ENCODE results near the gene TRIM51. TPM values are rescaled to one million over a fixed set of nuclear protein-coding genes. Genes with fewer than 3 reads are reported as not detected.
"Not testable (repeated sequence)": the region's sequence is repeated elsewhere in the genome, so short reads cannot be mapped to it uniquely, and the experiment has no call there.

Gene TRIM51, protein sequence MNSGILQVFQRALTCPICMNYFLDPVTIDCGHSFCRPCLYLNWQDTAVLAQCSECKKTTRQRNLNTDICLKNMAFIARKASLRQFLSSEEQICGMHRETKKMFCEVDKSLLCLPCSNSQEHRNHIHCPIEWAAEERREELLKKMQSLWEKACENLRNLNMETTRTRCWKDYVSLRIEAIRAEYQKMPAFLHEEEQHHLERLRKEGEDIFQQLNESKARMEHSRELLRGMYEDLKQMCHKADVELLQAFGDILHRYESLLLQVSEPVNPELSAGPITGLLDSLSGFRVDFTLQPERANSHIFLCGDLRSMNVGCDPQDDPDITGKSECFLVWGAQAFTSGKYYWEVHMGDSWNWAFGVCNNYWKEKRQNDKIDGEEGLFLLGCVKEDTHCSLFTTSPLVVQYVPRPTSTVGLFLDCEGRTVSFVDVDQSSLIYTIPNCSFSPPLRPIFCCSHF
- total RNA-seq: not detected

DNA sequence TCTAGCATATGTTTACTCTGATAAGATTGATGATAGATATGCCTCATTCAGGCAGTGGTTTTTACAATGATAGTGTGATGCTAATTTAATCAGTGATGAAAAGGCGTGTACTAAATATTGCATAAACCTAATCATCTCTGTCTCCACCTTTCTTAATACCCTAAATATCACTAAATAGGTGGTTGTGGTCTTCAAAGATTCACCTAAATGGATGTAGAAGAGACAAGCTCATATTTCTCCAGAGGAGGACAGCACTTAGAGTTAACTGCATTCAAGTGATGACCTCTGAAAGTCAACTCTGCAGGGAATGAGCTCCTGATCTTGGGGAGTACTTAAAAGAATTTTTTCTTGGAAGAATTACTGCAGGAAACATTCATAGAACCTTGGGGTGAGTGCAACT, at the start of gene TRIM51:
Gene TRIM51 (plus strand): TSS at position 301 of the 400 bp plus-strand sequence. CDS start 2,132 bp downstream, outside the sequence.
- DNase-seq; H3K9me3 Mint-ChIP-seq; H3K36me3 Mint-ChIP-seq; H3K27me3 Mint-ChIP-seq; ATAC-seq (ENCODE audit: low read depth); H3K4me1 Mint-ChIP-seq; H3K27ac Mint-ChIP-seq; POLR2A ChIA-PET; H3K4me3 Mint-ChIP-seq: not testable (repeated sequence)

DNA sequence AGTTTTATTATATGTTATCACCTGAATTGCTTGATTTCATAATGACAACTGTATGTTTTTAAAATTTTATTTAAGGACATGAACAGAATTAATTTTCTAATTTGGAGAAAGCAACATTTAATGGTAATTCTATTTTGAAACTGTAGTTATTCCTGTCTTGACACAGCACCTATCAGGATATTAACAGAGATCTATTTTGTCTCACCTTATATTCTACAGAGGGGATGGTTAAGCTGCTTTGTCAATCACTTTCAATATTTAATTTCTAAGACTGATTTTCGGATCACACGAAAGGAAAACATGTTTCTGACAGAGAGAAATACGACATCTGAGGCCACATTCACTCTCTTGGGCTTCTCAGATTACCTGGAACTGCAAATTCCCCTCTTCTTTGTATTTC, 44.6 kb upstream of the TRIM51 start, which contains the start of gene OR5D16:
Gene OR5D16 (plus strand): TSS at position 301 of the 400 bp plus-strand sequence. CDS start 0 bp downstream, at position 301.
- POLR2A ChIA-PET: no interaction called here
- no peak for DNase-seq
- Mint-ChIP-seq H3K27ac (no peak within 1 kb of the TSS), H3K4me3 (no peak within 1 kb of the TSS), H3K27me3 (no peaks in the 10 kb centered on the region), H3K4me1 (no peaks in the 10 kb centered on the region), H3K36me3 (no peaks in the 10 kb centered on the region), H3K9me3 (peaks cover 11% of the 10 kb centered on the region)
- ATAC-seq (ENCODE audit: low read depth): no peak

DNA sequence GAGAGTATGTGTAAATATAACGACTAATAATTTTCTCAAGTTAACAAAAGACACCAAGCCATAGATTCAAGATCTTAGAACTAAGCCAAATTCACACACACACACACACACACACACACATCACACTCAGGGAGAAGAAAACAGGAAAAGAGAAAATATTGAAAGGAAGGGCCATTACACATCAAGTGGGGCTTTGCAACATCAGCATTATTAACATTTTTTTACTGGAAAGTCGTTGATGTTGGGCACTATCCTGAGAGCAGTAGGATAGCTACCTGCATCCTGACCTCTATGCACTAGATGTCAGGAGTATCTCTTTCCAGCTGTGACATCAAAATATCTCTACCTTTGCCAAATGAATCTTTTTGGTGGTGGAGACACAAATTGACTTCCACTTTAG, 35.6 kb upstream of the TRIM51 start:
- POLR2A ChIA-PET: no interaction called here
- H3K9me3 Mint-ChIP-seq: peaks cover 1% of the 10 kb centered on the region
- H3K4me1 Mint-ChIP-seq: no peaks in the 10 kb centered on the region
- DNase-seq (no peak), ATAC-seq (ENCODE audit: low read depth) (no peak)
- no peak overlapping the region for H3K27ac Mint-ChIP-seq
- no peaks in the 10 kb centered on the region for H3K36me3 Mint-ChIP-seq
- no peaks in the 10 kb centered on the region for H3K27me3 Mint-ChIP-seq
- no peak overlapping the region for H3K4me3 Mint-ChIP-seq

DNA sequence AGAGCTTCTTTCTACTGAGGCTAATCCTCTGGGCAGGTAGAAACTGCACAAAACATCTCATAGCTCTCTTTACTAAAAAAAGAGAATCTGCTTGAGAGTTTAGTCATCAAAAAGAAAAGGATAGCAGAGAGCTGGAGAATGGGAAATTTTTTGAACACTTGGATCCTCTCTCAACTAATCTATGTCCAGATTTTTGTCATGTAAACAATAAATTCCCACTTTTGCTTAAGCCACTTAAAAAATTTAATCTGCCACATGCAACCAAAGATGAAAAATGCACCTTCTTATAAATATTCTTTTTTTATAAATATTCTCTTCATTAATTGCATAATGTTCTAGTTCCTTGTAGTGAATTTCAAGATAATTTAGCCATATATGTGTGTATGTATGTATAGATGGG, 34.1 kb upstream of the TRIM51 start:
- no peaks in the 10 kb centered on the region for H3K36me3 Mint-ChIP-seq
- no peaks in the 10 kb centered on the region for H3K27me3 Mint-ChIP-seq
- no peak for ATAC-seq (ENCODE audit: low read depth)
- no peak overlapping the region for H3K27ac Mint-ChIP-seq
- peaks cover 1% of the 10 kb centered on the region for H3K9me3 Mint-ChIP-seq
- no peaks in the 10 kb centered on the region for H3K4me1 Mint-ChIP-seq
- POLR2A ChIA-PET: no interaction called here
- DNase-seq: no peak
- H3K4me3 Mint-ChIP-seq: no peak overlapping the region

DNA sequence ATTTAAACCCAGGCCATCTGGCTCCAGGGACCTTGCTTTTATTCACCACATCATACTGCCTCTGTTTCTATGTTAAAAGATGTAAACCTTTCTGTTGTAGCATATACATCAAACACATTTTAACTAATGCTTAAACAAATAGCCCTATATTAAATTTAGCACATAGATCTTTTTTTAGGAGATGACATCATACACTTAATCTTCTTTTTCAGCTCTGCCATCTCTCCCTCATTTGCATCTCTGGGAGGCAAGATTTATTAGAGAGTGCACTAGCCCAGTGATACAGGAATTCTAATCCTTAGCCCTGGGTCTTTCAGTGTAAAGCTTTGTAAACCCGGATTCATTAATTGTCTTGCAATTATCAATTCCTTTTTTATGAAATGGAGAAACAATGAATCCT, 31.0 kb upstream of the TRIM51 start:
- POLR2A ChIA-PET: no interaction called here
- peaks cover 3% of the 10 kb centered on the region for H3K9me3 Mint-ChIP-seq
- no peaks in the 10 kb centered on the region for H3K4me1 Mint-ChIP-seq
- ATAC-seq (ENCODE audit: low read depth) (no peak), DNase-seq (no peak)
- H3K27ac Mint-ChIP-seq: no peak overlapping the region
- H3K27me3 Mint-ChIP-seq: no peaks in the 10 kb centered on the region
- no peaks in the 10 kb centered on the region for H3K36me3 Mint-ChIP-seq
- no peak overlapping the region for H3K4me3 Mint-ChIP-seq

DNA sequence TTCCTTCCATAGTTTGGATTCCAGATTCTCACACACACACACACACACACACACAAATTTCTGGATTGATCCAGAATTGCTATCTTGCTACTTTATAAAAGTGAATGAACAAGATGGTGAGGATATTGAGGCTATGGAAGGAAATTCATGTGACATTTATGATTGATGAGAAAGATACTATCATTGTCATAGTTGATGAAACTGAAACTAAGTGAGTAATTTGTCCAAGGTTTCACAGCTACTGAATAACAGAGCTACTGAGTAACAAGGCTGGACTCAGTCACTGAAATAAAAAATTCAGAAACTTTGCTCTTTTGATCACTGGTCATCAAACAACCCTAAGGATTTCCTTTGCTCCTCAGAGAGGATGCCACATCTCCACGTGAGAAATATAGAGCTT, 28.4 kb upstream of the TRIM51 start:
- ATAC-seq (ENCODE audit: low read depth) (no peak), DNase-seq (no peak)
- POLR2A ChIA-PET: no interaction called here
- Mint-ChIP-seq H3K4me1 (no peaks in the 10 kb centered on the region), H3K27me3 (no peaks in the 10 kb centered on the region), H3K36me3 (no peaks in the 10 kb centered on the region), H3K4me3 (no peak overlapping the region), H3K27ac (no peak overlapping the region), H3K9me3 (peaks cover 5% of the 10 kb centered on the region)

DNA sequence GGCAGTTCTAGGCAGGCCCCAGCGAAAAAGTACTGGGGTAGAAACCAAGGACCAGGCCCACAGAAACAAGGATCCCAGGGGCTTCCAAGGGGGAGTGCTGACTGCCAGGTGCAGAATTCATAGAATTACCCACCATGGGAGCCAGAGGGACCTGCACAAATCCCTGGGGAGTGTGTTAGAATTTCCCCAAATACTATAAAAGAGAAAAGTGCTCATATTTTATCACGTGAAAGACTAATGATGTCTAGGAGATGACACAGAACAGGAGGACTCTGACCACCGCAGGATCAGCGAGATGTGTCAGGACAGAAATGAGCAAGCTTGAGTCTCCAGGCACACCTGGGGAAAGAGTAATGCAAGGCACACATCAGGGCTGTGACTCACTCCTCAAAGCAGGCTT, 15.7 kb upstream of the TRIM51 start:
- DNase-seq; H3K27ac Mint-ChIP-seq; H3K9me3 Mint-ChIP-seq; POLR2A ChIA-PET; H3K4me3 Mint-ChIP-seq; H3K27me3 Mint-ChIP-seq; H3K36me3 Mint-ChIP-seq; ATAC-seq (ENCODE audit: low read depth); H3K4me1 Mint-ChIP-seq: not testable (repeated sequence)

DNA sequence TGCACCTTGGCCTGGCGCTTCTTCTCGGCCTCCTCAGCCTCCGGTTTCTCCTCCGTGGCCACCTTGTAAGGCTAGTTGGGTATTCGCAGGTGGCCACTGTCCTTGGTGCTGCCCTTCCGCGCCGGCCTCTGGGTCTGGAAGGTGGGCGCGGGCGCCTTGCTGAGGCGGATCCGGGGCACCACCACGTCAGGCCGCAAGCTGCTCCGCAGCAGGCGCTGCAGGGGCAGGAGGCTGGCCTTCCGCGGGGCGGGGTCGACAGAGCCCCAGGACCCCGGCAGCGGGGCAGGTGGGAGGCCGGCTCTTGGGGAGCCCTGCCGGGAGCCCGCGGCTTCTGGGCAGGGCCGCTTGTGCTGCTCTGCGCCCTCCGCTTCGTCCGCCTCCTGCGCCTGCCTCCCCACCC, 10.4 kb upstream of the TRIM51 start:
- H3K27me3 Mint-ChIP-seq; H3K4me1 Mint-ChIP-seq; H3K9me3 Mint-ChIP-seq; DNase-seq; H3K4me3 Mint-ChIP-seq; H3K27ac Mint-ChIP-seq; ATAC-seq (ENCODE audit: low read depth); POLR2A ChIA-PET; H3K36me3 Mint-ChIP-seq: not testable (repeated sequence)

DNA sequence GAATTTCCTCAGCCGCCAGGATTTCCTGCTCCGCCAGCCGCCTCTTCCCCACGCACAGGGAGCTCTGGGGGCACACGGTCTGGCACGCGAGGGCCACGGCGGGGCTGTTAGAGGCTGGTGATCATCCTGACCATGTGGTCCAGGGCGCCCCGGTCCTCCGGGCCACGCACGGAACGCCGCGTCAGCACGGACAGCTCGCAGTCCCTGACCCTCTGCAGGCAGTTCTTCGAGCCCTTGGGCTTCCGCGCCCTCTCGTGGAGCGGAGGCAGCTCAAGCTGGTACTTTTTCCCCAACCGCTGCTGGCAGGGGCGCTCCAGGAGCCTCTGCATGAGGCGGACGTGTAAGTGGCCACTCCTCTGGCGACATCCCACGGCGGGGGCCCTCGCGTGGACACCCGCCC, 10.0 kb upstream of the TRIM51 start:
- H3K27ac Mint-ChIP-seq; DNase-seq; POLR2A ChIA-PET; H3K36me3 Mint-ChIP-seq; H3K9me3 Mint-ChIP-seq; H3K27me3 Mint-ChIP-seq; ATAC-seq (ENCODE audit: low read depth); H3K4me1 Mint-ChIP-seq; H3K4me3 Mint-ChIP-seq: not testable (repeated sequence)

DNA sequence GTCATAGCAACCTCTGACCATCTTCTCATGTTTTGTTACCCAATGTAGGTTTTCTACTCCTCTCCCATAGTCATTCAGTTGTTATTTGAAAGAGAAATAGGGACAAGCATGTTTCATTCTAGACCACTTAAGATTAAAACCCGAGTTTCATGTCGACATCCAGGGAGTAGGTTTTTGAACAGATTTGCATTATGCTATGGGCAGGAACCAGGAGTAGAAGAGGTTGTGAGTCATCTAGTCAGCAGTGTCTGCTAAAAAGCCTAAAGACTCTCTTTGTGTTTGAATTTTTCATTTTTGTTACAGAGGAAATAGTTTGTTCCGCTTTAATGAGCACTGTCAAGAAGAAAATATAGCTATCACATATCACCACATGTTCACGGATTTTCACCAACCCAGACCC, 1.9 kb downstream of the TRIM51 start:
- H3K36me3 Mint-ChIP-seq; ATAC-seq (ENCODE audit: low read depth); POLR2A ChIA-PET; H3K27ac Mint-ChIP-seq; DNase-seq; H3K4me1 Mint-ChIP-seq; H3K9me3 Mint-ChIP-seq; H3K27me3 Mint-ChIP-seq; H3K4me3 Mint-ChIP-seq: not testable (repeated sequence)

DNA sequence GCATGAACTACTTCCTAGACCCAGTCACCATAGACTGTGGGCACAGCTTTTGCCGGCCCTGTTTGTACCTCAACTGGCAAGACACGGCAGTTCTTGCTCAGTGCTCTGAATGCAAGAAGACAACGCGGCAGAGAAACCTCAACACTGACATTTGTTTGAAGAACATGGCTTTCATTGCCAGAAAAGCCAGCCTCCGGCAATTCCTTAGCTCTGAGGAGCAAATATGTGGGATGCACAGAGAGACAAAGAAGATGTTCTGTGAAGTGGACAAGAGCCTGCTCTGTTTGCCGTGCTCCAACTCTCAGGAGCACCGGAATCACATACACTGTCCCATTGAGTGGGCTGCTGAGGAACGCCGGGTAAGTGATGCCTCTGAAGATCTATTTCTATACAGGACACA, 2.4 kb downstream of the TRIM51 start:
- H3K9me3 Mint-ChIP-seq; POLR2A ChIA-PET; H3K36me3 Mint-ChIP-seq; DNase-seq; H3K4me1 Mint-ChIP-seq; H3K4me3 Mint-ChIP-seq; H3K27me3 Mint-ChIP-seq; H3K27ac Mint-ChIP-seq; ATAC-seq (ENCODE audit: low read depth): not testable (repeated sequence)

DNA sequence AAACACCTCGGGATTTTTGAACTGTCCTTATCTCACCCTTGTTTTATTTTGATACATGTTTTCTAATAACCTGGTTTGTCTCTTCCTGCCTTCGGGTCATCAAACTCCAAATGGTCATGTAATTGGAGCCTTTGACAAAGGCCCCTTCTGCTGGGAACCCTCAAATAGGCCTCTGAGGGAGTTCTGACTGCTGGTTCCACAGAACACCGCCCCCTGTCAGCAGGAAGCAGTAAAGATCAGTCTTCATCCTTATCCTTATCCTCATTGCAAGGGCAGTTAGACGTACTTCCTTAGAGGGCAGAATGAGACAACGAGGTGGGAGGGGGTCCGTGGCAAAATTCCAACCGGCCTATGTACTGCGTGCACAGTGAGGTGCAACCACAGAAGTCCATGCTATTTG, 12.1 kb downstream of the TRIM51 start:
- POLR2A ChIA-PET: no interaction called here
- ATAC-seq (ENCODE audit: low read depth): no peak

DNA sequence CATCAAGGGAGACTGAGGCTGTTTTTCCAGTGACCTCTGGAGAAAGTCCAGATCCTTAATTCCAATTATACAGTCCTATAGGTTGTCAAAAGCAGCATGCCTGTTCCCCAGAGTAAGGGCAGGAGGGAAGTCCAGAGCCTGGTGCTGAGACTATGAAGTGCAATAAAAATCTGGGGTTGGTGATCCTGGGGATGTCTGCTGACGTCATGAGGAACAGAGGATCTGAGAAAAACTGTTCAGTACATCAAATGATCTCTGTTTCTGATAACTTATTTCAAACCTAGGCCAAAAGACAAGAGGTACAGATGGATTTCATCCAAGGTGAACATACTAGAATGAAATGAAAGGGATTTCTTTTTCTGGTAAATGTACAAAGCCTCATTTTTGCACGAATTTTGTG, 19.2 kb downstream of the TRIM51 start:
- POLR2A ChIA-PET: no interaction called here
- DNase-seq (no peak), ATAC-seq (ENCODE audit: low read depth) (no peak)
- Mint-ChIP-seq H3K27ac (no peak overlapping the region), H3K4me1 (no peaks in the 10 kb centered on the region), H3K4me3 (no peak overlapping the region), H3K27me3 (no peaks in the 10 kb centered on the region), H3K36me3 (no peaks in the 10 kb centered on the region), H3K9me3 (peaks cover 4% of the 10 kb centered on the region)

More for the DNA sequence above, 12.1 kb downstream of the TRIM51 start:
- H3K4me1 Mint-ChIP-seq: no peaks in the 10 kb centered on the region
- H3K27me3 Mint-ChIP-seq: no peaks in the 10 kb centered on the region
- no peak overlapping the region for H3K27ac Mint-ChIP-seq
- no peak overlapping the region for H3K4me3 Mint-ChIP-seq
- DNase-seq: no peak
- H3K36me3 Mint-ChIP-seq: no peaks in the 10 kb centered on the region
- peaks cover 1% of the 10 kb centered on the region for H3K9me3 Mint-ChIP-seq

DNA sequence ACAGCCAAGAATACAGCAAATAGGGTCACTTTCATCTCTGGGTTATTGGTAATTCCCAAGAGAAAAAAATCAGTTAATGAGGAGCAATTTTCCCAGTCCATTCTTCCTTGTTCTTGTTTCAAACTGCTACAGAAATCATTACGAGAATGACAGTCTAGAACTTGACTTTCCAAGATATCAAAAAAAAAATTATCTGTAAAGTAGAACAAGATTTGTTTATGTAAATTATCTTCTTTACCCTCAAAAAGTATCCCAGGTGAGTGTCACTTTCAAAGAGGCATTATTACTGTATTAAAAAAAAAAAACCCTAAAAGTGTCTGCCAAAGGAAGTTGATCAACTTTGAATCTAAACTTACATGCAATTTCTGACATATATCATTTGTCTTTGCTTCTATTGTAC, 31.4 kb downstream of the TRIM51 start, which contains the start of gene OR5W2:
Gene OR5W2 (minus strand): TSS at position 101 of the 400 bp plus-strand sequence. CDS start 0 bp downstream, at position 101.
- DNase-seq: no peak
- Mint-ChIP-seq H3K36me3 (no peaks in the 10 kb centered on the region), H3K27ac (no peak within 1 kb of the TSS), H3K27me3 (no peaks in the 10 kb centered on the region), H3K4me1 (no peaks in the 10 kb centered on the region), H3K9me3 (peaks cover 4% of the 10 kb centered on the region), H3K4me3 (no peak within 1 kb of the TSS)
- POLR2A ChIA-PET: no interaction called here
- no peak for ATAC-seq (ENCODE audit: low read depth)

Data from activated naive CD8-positive, alpha-beta T cell treated with anti-CD3 and anti-CD28 coated beads, Interleukin-2, amount 10 ng/mL, durations not matched to agents 7 days and 5 days (primary cell).